Measurements from ENCODE around the gene POLR2L. TPM values are rescaled to one million over a fixed set of nuclear protein-coding genes. Genes with fewer than 3 reads are reported as not detected.

The POLR2L gene
- total RNA-seq, 1 experiment from 2014 or later: 211 TPM

GRCh38 chr11:873706-874105 lies 31.4 kb upstream of the POLR2L start:
- Histone ChIP-seq H3K27ac (ENCODE audit: low read depth, low read length) (no peak overlapping the region), H3K79me2 (ENCODE audit: insufficient read depth, low read length) (no peaks in the 10 kb centered on the region), H3K4me1 (ENCODE audit: control insufficient read depth in 1 of 2, insufficient read depth in 2 of 2, low read length in 2 of 2) (peaks cover 2 to 24% of the 10 kb centered on the region in 2 experiments; a peak in 3 of 4 replicates), H3K9me3 (ENCODE audit: control insufficient read depth in 1 of 2, insufficient read depth in 1 of 2, low read depth in 1 of 2, low read length in 2 of 2) (no peaks in the 10 kb centered on the region), H2AFZ (ENCODE audit: low read depth, low read length, poor library complexity, severe bottlenecking) (no peak overlapping the region), H3K4me3 (replicated peaks in 1 of 2; ENCODE audit: low read depth in 1 of 2, low read length in 2 of 2) (no peak overlapping the region), H4K20me1 (ENCODE audit: insufficient read depth) (no peaks in the 10 kb centered on the region), H3K4me2 (ENCODE audit: low read length) (no peak overlapping the region), H3K36me3 (ENCODE audit: control insufficient read depth in 1 of 2, insufficient read depth in 2 of 2, low read length in 2 of 2) (no peaks in the 10 kb centered on the region), H3K27me3 (ENCODE audit: insufficient read depth, low read length) (no peaks in the 10 kb centered on the region), H3K9me2 (ENCODE audit: insufficient read depth) (no peaks in the 10 kb centered on the region), H3K9ac (ENCODE audit: low read length) (no peak overlapping the region)
- ATAC-seq (no peak), DNase-seq (ENCODE audit: low read depth, low spot score) (no peak)
- BruUV-seq (replicated peaks): no TSS peak
- ChIA-PET RAD21 (ENCODE audit: low non-redundant PET in 1 of 2, low total read pairs in 2 of 2, uncharacterized antibody in 2 of 2, unreplicated experiment in 2 of 2) (no interaction called here), POLR2A (no interaction called here), CTCF (no interaction called here)
- intact Hi-C loops (cut with micrococcal nuclease): loop anchor here (10.0 kb wide), 1 partner anchor 181 kb away; no protein-coding TSS in a partner anchor
- TF ChIP-seq CBX3 (IDR thresholded peaks at IDR 0.05; ENCODE audit: low read depth) (no peak), TCF7L2 (IDR thresholded peaks at IDR 0.05; ENCODE audit: borderline replicate concordance, extremely low read depth, insufficient read depth, insufficient read length) (no peak), ZBTB33 (IDR thresholded peaks at IDR 0.05; ENCODE audit: extremely low read depth, insufficient replicate concordance, low read length) (no peak), ZFX (IDR thresholded peaks at IDR 0.05) (no peak), SRF (IDR thresholded peaks at IDR 0.05; ENCODE audit: low read depth) (no peak), FOSL1 (IDR thresholded peaks at IDR 0.05; ENCODE audit: low read depth) (no peak), SIN3A (IDR thresholded peaks at IDR 0.05; ENCODE audit: low read depth) (no peak), ATF3 (IDR thresholded peaks at IDR 0.05) (no peak), CEBPB (IDR thresholded peaks at IDR 0.05; ENCODE audit: low read depth) (no peak), REST (IDR thresholded peaks at IDR 0.05; ENCODE audit: low read depth) (no peak)
- TF ChIP-seq, protein P1, sequence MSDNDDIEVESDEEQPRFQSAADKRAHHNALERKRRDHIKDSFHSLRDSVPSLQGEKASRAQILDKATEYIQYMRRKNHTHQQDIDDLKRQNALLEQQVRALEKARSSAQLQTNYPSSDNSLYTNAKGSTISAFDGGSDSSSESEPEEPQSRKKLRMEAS (IDR thresholded peaks at IDR 0.05): no peak
